Ectodermal cell (in vitro differentiated cells): ENCODE measurements around the gene C16orf86.

Source experiments
- H3K27ac ChIP-seq: 2 replicates; pipeline ENCODE4 v1.7.0; 2013; ENCODE audit warnings: mild to moderate bottlenecking, low read depth, low read length; ENCODE audit not compliant: insufficient read depth, poor library complexity, severe bottlenecking
- H3K27me3 ChIP-seq: 2 replicates; pipeline ENCODE4 v1.7.0; 2013; ENCODE audit warnings: mild to moderate bottlenecking, low read length; ENCODE audit not compliant: insufficient read depth, control insufficient read depth, poor library complexity, severe bottlenecking
- H3K36me3 ChIP-seq: one replicate; pipeline ENCODE4 v1.7.0; 2013; ENCODE audit warnings: low read length; ENCODE audit not compliant: control insufficient read depth, insufficient read depth
- H3K4me1 ChIP-seq: one replicate; pipeline ENCODE4 v1.7.0; 2013; ENCODE audit warnings: low read length; ENCODE audit not compliant: control insufficient read depth, insufficient read depth
- H3K4me3 ChIP-seq: 2 replicates; pipeline ENCODE4 v1.7.0; 2013; ENCODE audit warnings: low read depth, low read length, control low read depth; ENCODE audit not compliant: insufficient read depth
- H3K9me3 ChIP-seq: 2 replicates; pipeline ENCODE4 v1.7.0; 2013; ENCODE audit warnings: mild to moderate bottlenecking, low read length, moderate library complexity; ENCODE audit not compliant: control insufficient read depth
- WGBS, 2 experiments: methylation state at CpG; one replicate each; pipeline ENCODE4 v1.1.7; 2013; ENCODE audit warnings: missing lambda C conversion rate in 2 of 2; 5-methylcytosine and 5-hydroxymethylcytosine counted together

C16orf86 gene

GRCh38 chr16:67697422-67698185, 31.0 kb downstream of the C16orf86 start:
- Histone ChIP-seq H3K4me3 (no peak overlapping the region), H3K9me3 (no peaks in the 10 kb centered on the region), H3K4me1 (peaks cover 7% of the 10 kb centered on the region), H3K36me3 (no peaks in the 10 kb centered on the region), H3K27ac (no peak overlapping the region), H3K27me3 (no peaks in the 10 kb centered on the region)
- 94% methylated on average over 4 of the region's 4 CpGs for WGBS, 2 experiments

- Histone ChIP-seq H3K9me3 (no peaks in the 10 kb centered on the region), H3K4me1 (peaks cover 7% of the 10 kb centered on the region), H3K36me3 (no peaks in the 10 kb centered on the region), H3K27ac (no peak overlapping the region), H3K4me3 (no peak overlapping the region), H3K27me3 (no peaks in the 10 kb centered on the region)
- 95% methylated on average over 7 of the region's 7 CpGs for WGBS, 2 experiments
Measured at GRCh38 chr16:67699265-67699664, 32.7 kb downstream of the C16orf86 start.

- WGBS, 2 experiments, result 94 to 100% methylated on average over 1 of the region's 1 CpG
- no peak overlapping the region for H3K4me3 ChIP-seq
- no peaks in the 10 kb centered on the region for H3K36me3 ChIP-seq
- no peaks in the 10 kb centered on the region for H3K27me3 ChIP-seq
- H3K27ac ChIP-seq, result no peak overlapping the region
- H3K4me1 ChIP-seq, result peaks cover 7% of the 10 kb centered on the region
- H3K9me3 ChIP-seq, result no peaks in the 10 kb centered on the region
Measured at GRCh38 chr16:67701420-67701819, 34.8 kb downstream of the C16orf86 start.

- Histone ChIP-seq H3K36me3 (no peaks in the 10 kb centered on the region), H3K9me3 (no peaks in the 10 kb centered on the region), H3K4me3 (no peak overlapping the region), H3K27ac (no peak overlapping the region), H3K27me3 (no peaks in the 10 kb centered on the region), H3K4me1 (peaks cover 7% of the 10 kb centered on the region)
- 92 to 93% methylated on average over 4 of the region's 4 CpGs for WGBS, 2 experiments
Measured at GRCh38 chr16:67702130-67702529, 35.5 kb downstream of the C16orf86 start.

GRCh38 chr16:67703626-67704025, 37.0 kb downstream of the C16orf86 start:
- no peak overlapping the region for H3K4me3 ChIP-seq
- H3K27ac ChIP-seq, result no peak overlapping the region
- H3K4me1 ChIP-seq, result peaks cover 7% of the 10 kb centered on the region
- WGBS, 2 experiments, result 89 to 91% methylated on average over 2 of the region's 2 CpGs
- H3K27me3 ChIP-seq, result no peaks in the 10 kb centered on the region
- no peaks in the 10 kb centered on the region for H3K36me3 ChIP-seq
- no peaks in the 10 kb centered on the region for H3K9me3 ChIP-seq

- H3K4me1 ChIP-seq, result peaks cover 7% of the 10 kb centered on the region
- H3K27ac ChIP-seq, result no peak overlapping the region
- no peaks in the 10 kb centered on the region for H3K36me3 ChIP-seq
- no peak overlapping the region for H3K4me3 ChIP-seq
- WGBS, 2 experiments, result 93 to 99% methylated on average over 4 of the region's 5 CpGs
- H3K9me3 ChIP-seq, result no peaks in the 10 kb centered on the region
- no peaks in the 10 kb centered on the region for H3K27me3 ChIP-seq
Measured at GRCh38 chr16:67704110-67704509, 37.5 kb downstream of the C16orf86 start.

GRCh38 chr16:67707210-67707609, 40.6 kb downstream of the C16orf86 start:
- no peaks in the 10 kb centered on the region for H3K4me1 ChIP-seq
- H3K36me3 ChIP-seq, result no peaks in the 10 kb centered on the region
- 96% methylated on average over 3 to 4 of the region's 4 CpGs for WGBS, 2 experiments
- H3K27ac ChIP-seq, result no peak overlapping the region
- H3K4me3 ChIP-seq, result no peak overlapping the region
- H3K27me3 ChIP-seq, result no peaks in the 10 kb centered on the region
- H3K9me3 ChIP-seq, result no peaks in the 10 kb centered on the region

GRCh38 chr16:67707790-67708189, 41.2 kb downstream of the C16orf86 start:
- H3K27me3 ChIP-seq, result no peaks in the 10 kb centered on the region
- H3K4me1 ChIP-seq, result no peaks in the 10 kb centered on the region
- no peak overlapping the region for H3K27ac ChIP-seq
- H3K9me3 ChIP-seq, result no peaks in the 10 kb centered on the region
- H3K36me3 ChIP-seq, result no peaks in the 10 kb centered on the region
- WGBS, 2 experiments, result 95 to 96% methylated on average over 4 to 5 of the region's 5 CpGs
- no peak overlapping the region for H3K4me3 ChIP-seq

- Histone ChIP-seq H3K27ac (no peak overlapping the region), H3K9me3 (no peaks in the 10 kb centered on the region), H3K4me1 (no peaks in the 10 kb centered on the region), H3K27me3 (no peaks in the 10 kb centered on the region), H3K4me3 (no peak overlapping the region), H3K36me3 (no peaks in the 10 kb centered on the region)
- 93% methylated on average over 2 of the region's 2 CpGs for WGBS, 2 experiments
Measured at GRCh38 chr16:67708368-67708771, 41.8 kb downstream of the C16orf86 start.

GRCh38 chr16:67709050-67709449, 42.4 kb downstream of the C16orf86 start:
- Histone ChIP-seq H3K27ac (no peak overlapping the region), H3K27me3 (no peaks in the 10 kb centered on the region), H3K4me3 (no peak overlapping the region), H3K4me1 (no peaks in the 10 kb centered on the region), H3K36me3 (no peaks in the 10 kb centered on the region), H3K9me3 (no peaks in the 10 kb centered on the region)
- WGBS, 2 experiments, result 88 to 91% methylated on average over 1 of the region's 1 CpG
